ENCODE results near the gene C6orf52.

The C6orf52 gene

GRCh38 chr6:10643201-10643651 is 51.2 kb downstream of the C6orf52 start:
- DNase-seq, result no peak

GRCh38 chr6:10641528-10641927 is 52.9 kb downstream of the C6orf52 start:
- DNase-seq, result no peak

GRCh38 chr6:10640412-10640811 is 54.0 kb downstream of the C6orf52 start:
- no peak for DNase-seq

GRCh38 chr6:10633216-10633615 is 61.2 kb downstream of the C6orf52 start:
- DNase-seq, result no peak

- no peak for DNase-seq
Observed at GRCh38 chr6:10630178-10630577, 64.2 kb downstream of the C6orf52 start.

- no peak for DNase-seq
Observed at GRCh38 chr6:10627800-10628199, 66.6 kb downstream of the C6orf52 start.

- DNase-seq, result no peak
Observed at GRCh38 chr6:10626154-10626741, 68.2 kb downstream of the C6orf52 start.

- no peak for DNase-seq
Observed at GRCh38 chr6:10624836-10625235, 69.6 kb downstream of the C6orf52 start.

GRCh38 chr6:10621847-10622246 is 72.6 kb downstream of the C6orf52 start:
- DNase-seq, result no peak
